ENCODE data around the gene FRAT2.

Gene FRAT2

GRCh38 chr10:97334370-97335175 lies at the start of gene FRAT2:
FRAT2 (minus strand) TSS chr10:97334729; CDS start chr10:97334572, 157 bp downstream.
- peak; percentile 99 for DNase-seq (ENCODE audit: low spot score)

GRCh38 chr10:97384156-97384555 lies 49.6 kb upstream of the FRAT2 start:
- DNase-seq (ENCODE audit: low spot score): no peak

- DNase-seq (ENCODE audit: low spot score): no peak
Observed at GRCh38 chr10:97383159-97383558, 48.6 kb upstream of the FRAT2 start.

GRCh38 chr10:97381626-97382025 lies 47.1 kb upstream of the FRAT2 start:
- DNase-seq (ENCODE audit: low spot score): no peak

- DNase-seq (ENCODE audit: low spot score): no peak
Observed at GRCh38 chr10:97380516-97380915, 46.0 kb upstream of the FRAT2 start.

GRCh38 chr10:97378933-97379921 lies 44.7 kb upstream of the FRAT2 start:
- DNase-seq (ENCODE audit: low spot score): no peak

- DNase-seq (ENCODE audit: low spot score): no peak
Observed at GRCh38 chr10:97376413-97376812, 41.9 kb upstream of the FRAT2 start.

GRCh38 chr10:97373456-97373855 lies 38.9 kb upstream of the FRAT2 start:
- no peak for DNase-seq (ENCODE audit: low spot score)

- no peak for DNase-seq (ENCODE audit: low spot score)
Observed at GRCh38 chr10:97372233-97372875, 37.8 kb upstream of the FRAT2 start.

GRCh38 chr10:97371696-97372095 lies 37.2 kb upstream of the FRAT2 start:
- DNase-seq (ENCODE audit: low spot score): no peak

- DNase-seq (ENCODE audit: low spot score): no peak
Observed at GRCh38 chr10:97367126-97367649, 32.7 kb upstream of the FRAT2 start.

- DNase-seq (ENCODE audit: low spot score): no peak
Observed at GRCh38 chr10:97366572-97366971, 32.0 kb upstream of the FRAT2 start.

- no peak for DNase-seq (ENCODE audit: low spot score)
Observed at GRCh38 chr10:97365761-97366351, 31.3 kb upstream of the FRAT2 start.

GRCh38 chr10:97363071-97363470 lies 28.5 kb upstream of the FRAT2 start:
- no peak for DNase-seq (ENCODE audit: low spot score)

GRCh38 chr10:97362310-97363033 lies 27.9 kb upstream of the FRAT2 start:
- no peak for DNase-seq (ENCODE audit: low spot score)

GRCh38 chr10:97361537-97361901 lies 27.0 kb upstream of the FRAT2 start:
- DNase-seq (ENCODE audit: low spot score): no peak

- no peak for DNase-seq (ENCODE audit: low spot score)
Observed at GRCh38 chr10:97360705-97361536, 26.4 kb upstream of the FRAT2 start.

- DNase-seq (ENCODE audit: low spot score): no peak
Observed at GRCh38 chr10:97358781-97359180, 24.3 kb upstream of the FRAT2 start.

GRCh38 chr10:97358349-97358748 lies 23.8 kb upstream of the FRAT2 start:
- no peak for DNase-seq (ENCODE audit: low spot score)

GRCh38 chr10:97356918-97357317 lies 22.4 kb upstream of the FRAT2 start:
- no peak for DNase-seq (ENCODE audit: low spot score)

Data from AG20443 (cell line).